ENCODE measurements around the gene DLGAP4. TPM values are rescaled to one million over a fixed set of nuclear protein-coding genes. Genes with fewer than 3 reads are reported as not detected.

The DLGAP4 gene
- total and polyA plus RNA-seq, 12 donors: 34.0 to 74.4 (median 55.6) TPM

GRCh38 chr20:36477475-36477874 lies 171.3 kb downstream of the DLGAP4 start:
- H3K27me3 ChIP-seq: no peaks in the 10 kb centered on the region
- no peak overlapping the region for H3K27ac ChIP-seq
- TF ChIP-seq CTCF (IDR thresholded peaks at IDR 0.05): no peak
- H3K9me3 ChIP-seq: no peaks in the 10 kb centered on the region
- intact Hi-C loops (cut with DNase I): loop anchor here in 1 of 10 donors (10.0 kb wide), 1 partner anchor 57 kb away; no protein-coding TSS in a partner anchor
- no peak for ATAC-seq
- H3K4me1 ChIP-seq: peaks cover 48 to 90% (median 76%) of the 10 kb centered on the region in 9 donors
- WGBS, 2 donors: 98 to 100% methylated on average over 1 of the region's 1 CpG
- no peak for DNase-seq
- H3K36me3 ChIP-seq: peaks cover 0 to 44% (median 0%) of the 10 kb centered on the region in 9 donors
- H3K4me3 ChIP-seq: no peak overlapping the region

GRCh38 chr20:36478137-36478905 lies 172.2 kb downstream of the DLGAP4 start:
- H3K9me3 ChIP-seq: no peaks in the 10 kb centered on the region
- H3K27me3 ChIP-seq: no peaks in the 10 kb centered on the region
- intact Hi-C loops (cut with DNase I): loop anchor here in 1 of 10 donors (10.0 kb wide), 1 partner anchor 56 kb away; no protein-coding TSS in a partner anchor
- H3K36me3 ChIP-seq: peaks cover 0 to 43% (median 0%) of the 10 kb centered on the region in 9 donors
- H3K4me3 ChIP-seq: no peak overlapping the region
- DNase-seq (no peak), ATAC-seq (peak in 3 of 8 donors; percentile 11 to 26 (median 17))
- 48 to 57% methylated on average over 7 of the region's 7 CpGs for WGBS, 2 donors
- peak overlapping the region in 3 of 10 donors; percentile 3 to 30 (median 8) for H3K27ac ChIP-seq
- peaks cover 46 to 90% (median 76%) of the 10 kb centered on the region in 9 donors for H3K4me1 ChIP-seq
- peak in 3 of 9 donors; percentile 28 to 37 (median 30) for TF ChIP-seq CTCF (IDR thresholded peaks at IDR 0.05)

DNA sequence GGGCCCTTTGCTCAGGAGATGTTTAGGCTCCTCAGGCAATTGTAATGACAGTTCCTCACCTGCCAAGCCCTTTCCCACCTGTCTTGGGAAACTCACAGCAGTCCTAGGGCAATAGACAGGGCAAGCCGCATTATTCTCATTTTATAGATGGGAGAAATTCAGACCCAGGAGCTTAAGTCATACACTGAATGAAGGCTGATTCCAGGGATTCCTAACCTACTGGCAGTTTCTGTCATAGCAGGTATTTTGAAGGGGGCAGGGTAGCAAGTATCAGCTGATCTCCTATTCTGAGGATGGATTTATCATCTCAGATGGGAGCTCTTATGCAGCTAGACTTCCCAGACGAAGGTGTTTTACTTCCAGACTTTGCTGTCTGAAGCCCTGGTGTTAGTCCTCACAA lies 173.8 kb downstream of the DLGAP4 start:
- peaks cover 51 to 90% (median 77%) of the 10 kb centered on the region in 9 donors for H3K4me1 ChIP-seq
- no peak overlapping the region for H3K4me3 ChIP-seq
- H3K36me3 ChIP-seq: peaks cover 0 to 47% (median 0%) of the 10 kb centered on the region in 9 donors
- no peak for TF ChIP-seq CTCF (IDR thresholded peaks at IDR 0.05)
- ATAC-seq (no peak), DNase-seq (no peak)
- H3K9me3 ChIP-seq: no peaks in the 10 kb centered on the region
- intact Hi-C loops (cut with DNase I): loop anchor here in 2 of 10 donors (2.0 to 10.0 kb wide), 2 partner anchors 13 to 55 kb away; no protein-coding TSS in a partner anchor
- H3K27me3 ChIP-seq: no peaks in the 10 kb centered on the region
- no peak overlapping the region for H3K27ac ChIP-seq
- WGBS, 2 donors: 69 to 71% methylated on average over 2 of the region's 2 CpGs

DNA sequence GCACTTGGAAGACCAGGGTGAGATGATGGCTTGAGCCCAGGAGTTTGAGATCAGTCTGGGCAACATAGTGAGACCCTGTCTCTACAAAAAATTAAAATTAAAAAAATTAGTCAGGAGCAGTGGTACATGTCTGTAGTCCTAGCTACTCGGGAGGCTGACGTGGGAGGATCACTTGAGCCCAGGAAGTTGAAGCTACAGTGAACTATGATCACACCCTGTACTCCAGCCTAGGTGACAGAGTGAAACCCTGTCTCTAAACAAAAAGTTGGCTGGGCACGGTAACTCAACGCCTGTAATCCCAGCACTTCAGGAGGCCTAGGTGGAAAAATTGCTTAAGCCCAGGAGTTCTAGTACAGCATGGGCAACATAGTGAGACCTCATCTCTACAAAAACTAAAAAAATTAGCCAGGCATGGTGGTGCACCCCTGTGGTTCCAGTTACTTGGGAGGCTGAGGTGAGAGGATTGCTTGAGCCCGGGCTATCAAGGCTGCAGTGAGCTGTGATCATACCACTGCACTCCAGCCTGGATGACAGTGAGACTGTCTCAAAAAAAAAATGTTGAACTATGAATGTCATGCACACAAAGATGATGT lies 174.4 kb downstream of the DLGAP4 start:
- ATAC-seq: no peak
- Histone ChIP-seq H3K4me3 (no peak overlapping the region), H3K9me3 (no peaks in the 10 kb centered on the region), H3K36me3 (peaks cover 0 to 42% (median 0%) of the 10 kb centered on the region in 9 donors), H3K4me1 (peaks cover 51 to 91% (median 83%) of the 10 kb centered on the region in 9 donors), H3K27me3 (no peaks in the 10 kb centered on the region), H3K27ac (peak overlapping the region in 3 of 10 donors; percentile 5 to 82 (median 65))
- WGBS, 2 donors: 60 to 66% methylated on average over 5 of the region's 5 CpGs
- intact Hi-C loops (cut with DNase I): loop anchor here in 1 of 10 donors (2.0 kb wide), 1 partner anchor 14 kb away; no protein-coding TSS in a partner anchor
- DNase-seq: no peak
- no peak for TF ChIP-seq CTCF (IDR thresholded peaks at IDR 0.05)

Measured in heart right ventricle (tissue), 16 donors.